HepG2 (cell line): Measurements from ENCODE around the gene PCBD2. TPM values are rescaled to one million over a fixed set of nuclear protein-coding genes. Genes with fewer than 3 reads are reported as not detected.

Experiments
- ARID3A ChIP-seq: IDR thresholded peaks from 2 replicates; pipeline ENCODE4 v1.6.1; 2012; ENCODE audit warnings: low read depth, low read length, improper control_type of control experiment
- BCLAF1 ChIP-seq: fragments of 450-650 bp; IDR thresholded peaks from 2 replicates; pipeline ENCODE4 v1.6.1; 2017; ENCODE audit warnings: mild to moderate bottlenecking
- CREBL2 ChIP-seq: sonication (generic); formaldehyde crosslinking; IDR thresholded peaks from 2 replicates; pipeline ENCODE4 v1.8.1; 2023; ENCODE audit warnings: missing genetic modification reagents, mild to moderate bottlenecking, borderline replicate concordance
- EED ChIP-seq: sonication (generic); formaldehyde crosslinking; IDR thresholded peaks from 2 replicates; pipeline ENCODE4 v1.5.0; 2020; ENCODE audit warnings: mild to moderate bottlenecking, missing genetic modification reagents
- FOXA1 ChIP-seq, 2 experiments: fragments of 450-650 bp in 1 of 2; sonication (generic) in 1 of 2; formaldehyde crosslinking in 1 of 2; IDR thresholded peaks; 2 replicates each; pipeline versions ENCODE4 v1.4.0 to v1.6.1; 2016 to 2020; ENCODE audit warnings: missing genetic modification reagents in 1 of 2
- GATAD1 ChIP-seq: IDR thresholded peaks from 2 replicates; pipeline ENCODE4 v1.6.1; 2016; ENCODE audit warnings: missing genetic modification reagents, missing compliant biosample characterization
- HOXA9 ChIP-seq: sonication (generic); formaldehyde crosslinking; IDR thresholded peaks from 2 replicates; pipeline ENCODE4 v1.8.1; 2022; ENCODE audit warnings: missing genetic modification reagents, mild to moderate bottlenecking, moderate library complexity, borderline replicate concordance
- ISL2 ChIP-seq: sonication (generic); formaldehyde crosslinking; IDR thresholded peaks from 2 replicates; pipeline ENCODE4 v1.5.0; 2020; ENCODE audit warnings: missing genetic modification reagents
- KAT8 ChIP-seq: IDR thresholded peaks from 2 replicates; pipeline ENCODE4 v1.6.1; 2016; ENCODE audit warnings: missing genetic modification reagents, missing compliant biosample characterization
- NFIB ChIP-seq: sonication (generic); formaldehyde crosslinking; IDR thresholded peaks from 2 replicates; pipeline ENCODE4 v1.9.0; 2021; ENCODE audit warnings: missing genetic modification reagents, mild to moderate bottlenecking, borderline replicate concordance
- NONO ChIP-seq, 2 experiments: fragments of 450-650 bp in 1 of 2; sonication (generic) in 1 of 2; formaldehyde crosslinking in 1 of 2; IDR thresholded peaks in 1 of 2; conservative IDR thresholded peaks in 1 of 2; 2 replicates each; pipeline versions ENCODE4 v1.6.1 to v1.8.0; 2017 to 2022; ENCODE audit warnings: mild to moderate bottlenecking in 1 of 2, missing genetic modification reagents in 1 of 2, moderate library complexity in 1 of 2
- RARG ChIP-seq: sonication (generic); formaldehyde crosslinking; IDR thresholded peaks from 2 replicates; pipeline ENCODE4 v1.4.0; 2020; ENCODE audit warnings: low read depth, mild to moderate bottlenecking, missing genetic modification reagents
- RBM39 ChIP-seq: fragments of 200-400 bp; formaldehyde crosslinking; IDR thresholded peaks from one replicate; pipeline ENCODE4 v1.6.1; 2018; ENCODE audit warnings: antibody characterized with exemption, mild to moderate bottlenecking, low read depth, low read length; ENCODE audit not compliant: poor library complexity, severe bottlenecking
- REPIN1 ChIP-seq: sonication (generic); formaldehyde crosslinking; IDR thresholded peaks from 2 replicates; pipeline ENCODE4 v1.8.0; 2022; ENCODE audit warnings: missing genetic modification reagents, low read depth, mild to moderate bottlenecking, borderline replicate concordance
- SOX6 ChIP-seq, 2 experiments: fragments of 450-650 bp in 1 of 2; sonication (generic) in 1 of 2; formaldehyde crosslinking in 1 of 2; IDR thresholded peaks; 2 replicates each; pipeline versions ENCODE4 v1.4.0 to v1.6.1; 2017 to 2020; ENCODE audit warnings: antibody characterized with exemption in 1 of 2, mild to moderate bottlenecking in 1 of 2, missing genetic modification reagents in 1 of 2
- SP2 ChIP-seq: sonication (generic); formaldehyde crosslinking; IDR thresholded peaks from 2 replicates; pipeline ENCODE4 v1.5.1; 2020; ENCODE audit warnings: mild to moderate bottlenecking, missing genetic modification reagents
- TCF12 ChIP-seq, 2 experiments: fragments of 450-650 bp in 1 of 2; sonication (generic) in 1 of 2; formaldehyde crosslinking in 1 of 2; IDR thresholded peaks; 2 replicates each; pipeline versions ENCODE4 v1.6.1 to v1.8.0; 2017 to 2022; ENCODE audit warnings: antibody characterized with exemption in 1 of 2, mild to moderate bottlenecking in 1 of 2, missing genetic modification reagents in 1 of 2, moderate library complexity in 1 of 2
- TCF7L2 ChIP-seq: IDR thresholded peaks from 2 replicates; pipeline ENCODE4 v1.6.1; 2011; ENCODE audit warnings: mild to moderate bottlenecking, low read depth, low read length, moderate library complexity
- TOE1 ChIP-seq: sonication (generic); formaldehyde crosslinking; IDR thresholded peaks from 2 replicates; pipeline ENCODE4 v1.4.0; 2020; ENCODE audit warnings: mild to moderate bottlenecking, missing genetic modification reagents
- YEATS4 ChIP-seq: sonication (generic); formaldehyde crosslinking; IDR thresholded peaks from 2 replicates; pipeline ENCODE4 v1.4.0; 2020; ENCODE audit warnings: missing genetic modification reagents, borderline replicate concordance
- ZGPAT ChIP-seq: IDR thresholded peaks from 2 replicates; pipeline ENCODE4 v1.6.1; 2016; ENCODE audit warnings: mild to moderate bottlenecking
- ZMYM2 ChIP-seq: sonication (generic); formaldehyde crosslinking; IDR thresholded peaks from 2 replicates; pipeline ENCODE4 v1.8.0; 2022; ENCODE audit warnings: mild to moderate bottlenecking, missing genetic modification reagents
- ZNF292 ChIP-seq: sonication (generic); formaldehyde crosslinking; IDR thresholded peaks from 2 replicates; pipeline ENCODE4 v1.8.1; 2022; ENCODE audit warnings: mild to moderate bottlenecking, low read depth, missing genetic modification reagents, borderline replicate concordance
- ZNF326 ChIP-seq: sonication (generic); formaldehyde crosslinking; IDR thresholded peaks from 2 replicates; pipeline ENCODE4 v1.4.0; 2020; ENCODE audit warnings: missing genetic modification reagents, borderline replicate concordance
- polyA plus RNA-seq, 8 experiments: library from polyadenylated mRNA; depleted of rRNA in 3 of 8; stranded (reverse) in 7 of 8; unstranded in 1 of 8; fragments of >200 nt; fragmentation: Illumina TruSeq in 4 of 8; extraction: Trizol in 4 of 8; gene quantifications; 2 replicates each; pipeline versions ENCODE4 v1.2.1 to v1.2.3, GENCODE V29; 2011 to 2016; ENCODE audit warnings: low read depth in 4 of 8, missing spikeins in 1 of 8, mixed read lengths in 1 of 8; ENCODE audit not compliant: insufficient read depth in 1 of 8
- total RNA-seq, 5 experiments: library from RNA; depleted of rRNA; stranded (reverse); fragments of >200 nt; fragmentation: Illumina TruSeq; extraction: Trizol; gene quantifications; 2 replicates each; pipeline ENCODE4 v1.2.3, GENCODE V29; 2016; ENCODE audit warnings: low read depth in 1 of 5

The PCBD2 gene
- total and polyA plus RNA-seq, 2 of the 13 experiments (the other 11 are each of a cell fraction or from before 2014, with no cell fraction given), result 5.5 to 12.0 TPM

- no peak for TF ChIP-seq TOE1 (CRISPR knock-in tag)
- no peak for TF ChIP-seq YEATS4 (CRISPR knock-in tag)
- no peak for TF ChIP-seq RBM39
- no peak for TF ChIP-seq CREBL2
- TF ChIP-seq HOXA9 (CRISPR knock-in tag), result no peak
- TF ChIP-seq SOX6 (IDR thresholded peaks at IDR 0.05), result no peak
- TF ChIP-seq SOX6 (CRISPR knock-in tag; IDR thresholded peaks at IDR 0.05), result peak; percentile 53; the same call in 1 of the 2 replicates
- peak; percentile 32; the same call in 1 of the 2 replicates for TF ChIP-seq ISL2 (CRISPR knock-in tag)
- TF ChIP-seq ZMYM2 (CRISPR knock-in tag), result no peak
- TF ChIP-seq SP2 (CRISPR knock-in tag), result no peak
- no peak for TF ChIP-seq RARG (CRISPR knock-in tag)
- no peak for TF ChIP-seq BCLAF1
- no peak for TF ChIP-seq NONO (IDR thresholded peaks at IDR 0.05)
- no peak for TF ChIP-seq NONO (CRISPR knock-in tag; conservative IDR thresholded peaks at IDR 0.05)
- TF ChIP-seq ZGPAT (CRISPR knock-in tag), result 0 out of 2 replicates have a peak, but pooled peaks have one; percentile 50
- peak; percentile 32; the same call in 1 of the 2 replicates for TF ChIP-seq ZNF292 (CRISPR knock-in tag)
- TF ChIP-seq TCF12 (IDR thresholded peaks at IDR 0.05), result no peak
- TF ChIP-seq TCF12 (CRISPR knock-in tag; IDR thresholded peaks at IDR 0.05), result no peak
- no peak for TF ChIP-seq NFIB
- TF ChIP-seq GATAD1 (CRISPR knock-in tag), result no peak
- no peak for TF ChIP-seq REPIN1 (CRISPR knock-in tag)
- no peak for TF ChIP-seq ARID3A
- no peak for TF ChIP-seq ZNF326 (CRISPR knock-in tag)
- no peak for TF ChIP-seq KAT8 (CRISPR knock-in tag)
- TF ChIP-seq EED, result no peak
- TF ChIP-seq TCF7L2, result no peak
- no peak for TF ChIP-seq FOXA1 (IDR thresholded peaks at IDR 0.05)
- TF ChIP-seq FOXA1 (CRISPR knock-in tag; IDR thresholded peaks at IDR 0.05), result no peak
Measured at GRCh38 chr5:134958755-134959154, 53.8 kb downstream of the PCBD2 start (continued).
